Effector memory CD4-positive, alpha-beta T cell (primary cell): ENCODE results near the gene RYR1.
A peak's percentile ranks its signal among the peaks of the same experiment; 100 is the strongest.
"Not testable (repeated sequence)": the region's sequence is repeated elsewhere in the genome, so short reads cannot be mapped to it uniquely, and the experiment has no call there.

Experiments
- DNase-seq, 3 donors: peaks; one replicate each; pipeline ENCODE4 v3.0.0-alpha.2; 2020
- H3K27ac ChIP-seq: 2 replicates; pipeline ENCODE4 v1.7.0; 2013; ENCODE audit warnings: mild to moderate bottlenecking, low read length, moderate library complexity; ENCODE audit not compliant: insufficient read depth, poor library complexity, severe bottlenecking
- H3K27me3 ChIP-seq: replicated peaks from 2 replicates; pipeline ENCODE4 v1.7.0; 2013; ENCODE audit warnings: mild to moderate bottlenecking, low read length; ENCODE audit not compliant: insufficient read depth, control insufficient read depth, poor library complexity, severe bottlenecking
- H3K36me3 ChIP-seq: 2 replicates; pipeline ENCODE4 v1.7.0; 2013; ENCODE audit warnings: mild to moderate bottlenecking, low read length, moderate library complexity; ENCODE audit not compliant: control insufficient read depth, insufficient read depth
- H3K4me1 ChIP-seq: 2 replicates; pipeline ENCODE4 v1.7.0; 2013; ENCODE audit warnings: low read length, mild to moderate bottlenecking; ENCODE audit not compliant: control insufficient read depth, insufficient read depth, poor library complexity, severe bottlenecking
- H3K4me3 ChIP-seq: 2 replicates; pipeline ENCODE4 v1.7.0; 2013; ENCODE audit warnings: low read length, low read depth, mild to moderate bottlenecking; ENCODE audit not compliant: insufficient read depth, poor library complexity, severe bottlenecking
- H3K9me3 ChIP-seq: 2 replicates; pipeline ENCODE4 v1.7.0; 2013; ENCODE audit warnings: mild to moderate bottlenecking, low read length, moderate library complexity; ENCODE audit not compliant: control insufficient read depth

The RYR1 gene

DNA sequence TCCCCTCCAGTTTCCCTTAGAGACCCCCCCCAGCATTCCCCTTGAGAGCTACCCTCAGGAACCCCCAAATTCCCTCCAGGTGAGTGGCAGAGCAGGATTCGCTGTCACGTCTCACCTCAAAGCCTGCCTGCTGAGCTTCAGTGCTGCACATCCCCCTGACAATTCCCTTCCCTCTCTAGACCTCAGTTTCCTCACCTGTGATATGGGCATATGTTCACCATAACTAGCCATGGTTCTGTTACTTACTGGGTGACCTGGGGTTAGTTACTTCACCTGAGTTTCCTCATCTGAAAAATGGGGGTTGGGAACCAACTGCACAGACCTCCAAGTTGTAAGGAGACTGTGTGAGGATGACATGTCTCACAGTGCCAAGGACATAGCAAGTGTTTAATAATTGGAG, 75.5 kb downstream of the RYR1 start:
- Histone ChIP-seq H3K4me1 (peaks cover 6% of the 10 kb centered on the region), H3K36me3 (no peaks in the 10 kb centered on the region), H3K4me3 (no peak overlapping the region), H3K27ac (no peak overlapping the region), H3K27me3 (no peaks in the 10 kb centered on the region), H3K9me3 (no peaks in the 10 kb centered on the region)
- DNase-seq = no peak

DNA sequence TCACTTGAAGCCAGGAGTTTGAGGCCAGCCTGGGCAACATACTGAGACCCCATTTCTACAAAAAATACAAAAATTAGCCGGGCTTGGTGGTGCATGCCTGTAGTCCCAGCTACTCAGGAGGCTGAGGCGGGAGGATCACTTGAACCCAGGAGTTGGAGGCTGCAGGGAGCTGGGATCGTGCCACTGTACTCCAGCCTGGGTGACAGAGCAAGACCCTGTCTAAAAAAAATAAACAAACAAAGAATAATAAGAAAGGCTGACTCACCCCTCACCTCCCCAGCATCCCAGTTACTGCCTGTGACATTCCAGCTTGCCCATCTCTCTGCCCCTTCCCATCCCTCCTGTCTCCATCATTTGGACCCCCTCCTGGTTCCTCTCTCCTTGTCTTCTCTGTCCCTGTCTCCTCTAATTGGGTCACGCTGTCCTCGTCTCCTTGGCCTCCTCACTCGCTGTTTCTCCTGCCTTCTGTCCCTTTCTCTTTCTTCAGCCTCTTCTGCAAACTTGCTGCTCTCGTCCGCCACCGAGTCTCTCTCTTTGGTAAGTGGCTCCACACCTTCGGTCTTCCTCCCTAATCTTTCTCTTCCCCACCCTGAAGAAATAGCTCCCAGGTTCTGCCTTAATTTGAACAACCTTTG, 77.7 kb downstream of the RYR1 start:
- H3K27ac ChIP-seq = no peak overlapping the region
- DNase-seq = no peak
- H3K36me3 ChIP-seq = no peaks in the 10 kb centered on the region
- H3K4me1 ChIP-seq = peaks cover 11% of the 10 kb centered on the region
- no peaks in the 10 kb centered on the region for H3K27me3 ChIP-seq
- no peaks in the 10 kb centered on the region for H3K9me3 ChIP-seq
- H3K4me3 ChIP-seq = no peak overlapping the region

- H3K27ac ChIP-seq = no peak overlapping the region
- H3K27me3 ChIP-seq = no peaks in the 10 kb centered on the region
- no peaks in the 10 kb centered on the region for H3K36me3 ChIP-seq
- H3K4me1 ChIP-seq = peaks cover 6% of the 10 kb centered on the region
- no peak for DNase-seq
- no peaks in the 10 kb centered on the region for H3K9me3 ChIP-seq
- no peak overlapping the region for H3K4me3 ChIP-seq
These were observed 78.8 kb downstream of the RYR1 start for GRCh38 chr19:38512277-38512676.

- H3K27ac ChIP-seq, H3K4me1 ChIP-seq, DNase-seq, H3K36me3 ChIP-seq, H3K9me3 ChIP-seq, H3K4me3 ChIP-seq, H3K27me3 ChIP-seq: not testable (repeated sequence)
These were observed 79.7 kb downstream of the RYR1 start for GRCh38 chr19:38513156-38513555.

- no peak overlapping the region for H3K4me3 ChIP-seq
- no peak for DNase-seq
These were observed 80.3 kb downstream of the RYR1 start for GRCh38 chr19:38513762-38514167.

DNA sequence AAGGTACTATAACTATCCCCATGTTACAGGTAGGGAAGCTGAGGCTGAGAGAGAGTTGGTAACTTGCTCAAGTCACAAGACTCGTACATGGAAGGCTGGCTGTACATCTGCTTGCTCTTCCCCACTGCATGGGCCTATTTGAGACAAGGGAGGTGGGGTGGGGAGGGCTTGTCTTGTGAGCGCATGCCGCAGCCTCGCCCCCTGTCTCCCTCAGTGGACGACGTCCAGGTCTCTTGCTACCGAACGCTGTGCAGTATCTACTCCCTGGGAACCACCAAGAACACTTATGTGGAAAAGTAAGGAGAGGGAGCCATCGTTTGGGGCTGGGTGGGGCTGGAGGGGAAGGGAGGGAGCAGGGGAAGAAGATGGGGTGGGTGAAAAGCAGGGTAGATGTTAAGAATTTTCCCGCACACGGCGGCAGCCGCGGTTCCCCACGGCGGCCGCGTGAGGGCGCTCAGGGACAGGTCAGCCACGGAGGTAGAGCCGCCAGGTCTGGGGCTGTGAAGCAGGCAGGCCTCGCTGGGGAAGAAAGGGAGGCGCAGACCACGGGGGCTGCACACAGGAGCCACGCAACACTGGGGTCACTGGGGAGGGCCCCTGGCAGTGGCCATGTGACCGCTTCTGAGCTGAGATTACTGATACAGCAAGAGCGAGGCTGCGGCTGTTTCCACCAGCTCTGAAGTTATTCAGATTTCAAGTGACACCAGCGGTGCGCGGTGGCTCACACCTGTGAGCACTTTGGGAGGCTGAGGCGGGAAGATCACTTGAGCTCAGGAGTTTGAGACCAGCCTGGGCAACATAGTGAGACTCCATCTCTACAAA, 81.5 kb downstream of the RYR1 start:
- H3K4me3 ChIP-seq = no peak overlapping the region
- H3K36me3 ChIP-seq = no peaks in the 10 kb centered on the region
- no peak overlapping the region for H3K27ac ChIP-seq
- H3K4me1 ChIP-seq = peaks cover 6% of the 10 kb centered on the region
- no peaks in the 10 kb centered on the region for H3K9me3 ChIP-seq
- DNase-seq = peak; percentile 46 to 55 (median 54)
- no peaks in the 10 kb centered on the region for H3K27me3 ChIP-seq

More at GRCh38 chr19:38513762-38514167, 80.3 kb downstream of the RYR1 start:
- Histone ChIP-seq H3K27me3 (no peaks in the 10 kb centered on the region), H3K9me3 (no peaks in the 10 kb centered on the region), H3K36me3 (no peaks in the 10 kb centered on the region), H3K27ac (no peak overlapping the region), H3K4me1 (peaks cover 6% of the 10 kb centered on the region)

DNA sequence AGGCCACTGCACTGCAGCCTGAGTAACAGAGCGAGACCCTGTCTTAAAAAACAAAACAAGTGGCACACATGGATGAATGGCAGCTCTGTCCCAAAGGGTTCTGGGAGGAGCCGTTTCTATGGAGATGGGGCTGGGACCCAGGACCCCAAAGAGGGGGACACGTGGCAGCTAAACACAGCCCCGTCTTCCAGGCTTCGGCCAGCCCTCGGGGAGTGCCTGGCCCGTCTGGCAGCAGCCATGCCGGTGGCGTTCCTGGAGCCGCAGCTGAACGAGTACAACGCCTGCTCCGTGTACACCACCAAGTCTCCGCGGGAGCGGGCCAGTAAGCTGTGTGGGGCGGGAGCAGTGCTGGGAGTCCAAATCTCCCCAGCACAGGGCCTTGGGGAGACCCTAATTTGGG, 82.4 kb downstream of the RYR1 start:
- Histone ChIP-seq H3K4me3 (no peak overlapping the region), H3K27me3 (no peaks in the 10 kb centered on the region), H3K9me3 (no peaks in the 10 kb centered on the region), H3K4me1 (peaks cover 6% of the 10 kb centered on the region), H3K27ac (no peak overlapping the region), H3K36me3 (no peaks in the 10 kb centered on the region)
- no peak for DNase-seq

DNA sequence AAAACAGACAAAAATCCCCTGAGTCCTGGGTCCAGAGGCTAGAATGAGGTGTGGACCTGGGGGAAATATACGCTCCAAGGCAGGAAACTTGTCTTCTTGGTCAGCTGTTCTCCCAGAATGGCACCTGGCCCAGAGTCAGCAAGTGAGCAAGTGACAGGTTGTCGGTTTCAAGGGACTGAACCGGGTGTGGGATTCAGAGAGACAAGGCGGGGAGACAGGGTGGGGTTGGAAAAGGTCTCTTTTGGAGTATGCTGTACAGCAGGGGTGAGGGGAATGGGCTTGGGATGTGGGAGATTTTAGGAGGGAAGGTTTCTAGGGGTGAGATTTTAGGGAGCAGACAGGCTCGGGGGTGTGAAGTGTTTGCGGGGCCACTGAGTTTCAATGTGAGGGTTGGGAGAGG, 83.3 kb downstream of the RYR1 start:
- Histone ChIP-seq H3K9me3 (no peaks in the 10 kb centered on the region), H3K27ac (no peak overlapping the region), H3K4me3 (no peak overlapping the region), H3K4me1 (peaks cover 6% of the 10 kb centered on the region), H3K36me3 (no peaks in the 10 kb centered on the region), H3K27me3 (no peaks in the 10 kb centered on the region)
- no peak for DNase-seq

DNA sequence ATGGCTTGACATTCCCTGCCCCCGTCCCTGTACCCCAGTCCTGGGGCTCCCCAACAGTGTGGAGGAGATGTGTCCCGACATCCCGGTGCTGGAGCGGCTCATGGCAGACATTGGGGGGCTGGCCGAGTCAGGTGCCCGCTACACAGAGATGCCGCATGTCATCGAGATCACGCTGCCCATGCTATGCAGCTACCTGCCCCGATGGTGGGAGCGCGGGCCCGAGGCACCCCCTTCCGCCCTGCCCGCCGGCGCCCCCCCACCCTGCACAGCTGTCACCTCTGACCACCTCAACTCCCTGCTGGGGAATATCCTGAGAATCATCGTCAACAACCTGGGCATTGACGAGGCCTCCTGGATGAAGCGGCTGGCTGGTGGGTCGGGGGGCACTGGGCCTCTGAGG, 83.8 kb downstream of the RYR1 start:
- H3K27ac ChIP-seq = no peak overlapping the region
- no peaks in the 10 kb centered on the region for H3K36me3 ChIP-seq
- H3K4me1 ChIP-seq = peaks cover 6% of the 10 kb centered on the region
- no peaks in the 10 kb centered on the region for H3K9me3 ChIP-seq
- no peaks in the 10 kb centered on the region for H3K27me3 ChIP-seq
- no peak overlapping the region for H3K4me3 ChIP-seq
- no peak for DNase-seq

DNA sequence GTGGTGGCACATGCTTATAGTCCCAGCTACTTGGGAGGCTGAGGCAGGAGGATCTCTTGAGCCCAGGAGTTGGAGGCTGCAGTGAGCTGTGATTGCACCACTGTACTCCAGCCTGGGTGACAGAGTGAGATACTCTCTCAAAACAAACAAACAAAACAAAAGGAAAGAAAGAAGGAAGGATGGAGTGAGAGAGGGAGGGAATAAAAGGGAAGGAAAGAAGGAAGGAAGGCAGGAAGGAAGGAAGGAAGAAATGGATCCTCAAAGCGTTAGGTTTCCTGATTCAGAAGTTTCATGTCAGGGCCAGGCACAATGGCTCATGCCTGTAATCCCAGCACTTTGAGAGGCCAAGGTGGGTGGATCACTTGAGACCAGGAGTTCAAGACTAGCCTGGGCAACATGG, 84.5 kb downstream of the RYR1 start:
- not testable (repeated sequence) for H3K27me3 ChIP-seq, DNase-seq, H3K4me3 ChIP-seq, H3K27ac ChIP-seq, H3K36me3 ChIP-seq, H3K4me1 ChIP-seq, H3K9me3 ChIP-seq
